K562 (cell line): ENCODE data around the gene MAD1L1. TPM values are rescaled to one million over a fixed set of nuclear protein-coding genes. Genes with fewer than 3 reads are reported as not detected.

Experiments used
- ATAC-seq: fragments of 200-7000 bp; cut with Tn5 transposase; 3 replicates; pipeline ENCODE4 v1.9.1; 2020; ENCODE audit warnings: moderate library complexity
- BruUV-seq: library from RNA; stranded (reverse); fragments of 400-500 nt; replicated peaks from 2 replicates; lab custom pipeline; 2021; lab: Mats Ljungman, UMichigan
- CTCF ChIA-PET: fragments of 300-600 bp; formaldehyde crosslinking; extraction: SDS; loops from one replicate; lab custom pipeline; 2021; ENCODE audit warnings: low intra/inter-chr PET ratio; lab: Yijun Ruan, JAX
- POLR2A ChIA-PET: fragments of 300-600, 350-650 bp; sonication (Branson Sonifier 250); formaldehyde crosslinking; extraction: SDS; loops from one replicate; lab custom pipeline; 2021; ENCODE audit warnings: antibody characterized with exemption, inconsistent platforms; lab: Yijun Ruan, JAX
- DNase-seq, 4 experiments: peaks; one replicate each; pipeline versions ENCODE4 v3.0.0 to v3.0.0-alpha.2; 2011 to 2018; ENCODE audit warnings: low spot score in 3 of 4, mixed read lengths in 3 of 4; ENCODE audit errors: extremely low read depth in 1 of 4
- FAIRE-seq: peaks from 2 replicates; lab custom pipeline; 2011; peaks lifted over from hg19 to GRCh38; lab: Jason Lieb, UNC
- H2AFZ ChIP-seq: 2 replicates; pipeline ENCODE4 v1.6.0; 2011; ENCODE audit warnings: low read depth, low read length, control low read depth, inconsistent platforms
- H3K27ac ChIP-seq: fragments of 200-600 bp; 3 replicates; pipeline ENCODE4 v1.8.0; 2011; ENCODE audit warnings: low read depth, mild to moderate bottlenecking, control low read depth, inconsistent platforms, low read length, moderate library complexity, mixed read lengths; ENCODE audit errors: extremely low read depth
- H3K27me3 ChIP-seq, 2 experiments: fragments of 300-600 bp in 1 of 2; 2 replicates in 1 of 2; 3 replicates in 1 of 2; pipeline versions ENCODE4 v1.6.0 to v1.8.0; 2011; ENCODE audit warnings: inconsistent platforms in 2 of 2, low read length in 2 of 2, mild to moderate bottlenecking in 1 of 2, mixed read lengths in 1 of 2, moderate library complexity in 1 of 2; ENCODE audit not compliant: control insufficient read depth in 2 of 2, insufficient read depth in 2 of 2
- H3K36me3 ChIP-seq: fragments of 300-600 bp; 3 replicates; pipeline ENCODE4 v1.8.0; 2011; ENCODE audit warnings: mild to moderate bottlenecking, low read length, inconsistent platforms; ENCODE audit not compliant: control insufficient read depth, insufficient read depth
- H3K4me1 ChIP-seq, 2 experiments: fragments of 200-600 bp in 1 of 2; replicated peaks in 1 of 2; 2 replicates in 1 of 2; 3 replicates in 1 of 2; pipeline versions ENCODE4 v1.5.1 to v1.8.0; 2011; ENCODE audit warnings: inconsistent platforms in 2 of 2, low read length in 2 of 2, mild to moderate bottlenecking in 1 of 2, mixed read lengths in 1 of 2, moderate library complexity in 1 of 2; ENCODE audit not compliant: control insufficient read depth in 2 of 2, insufficient read depth in 2 of 2
- H3K4me2 ChIP-seq: 2 replicates; pipeline ENCODE4 v1.6.1; 2011; ENCODE audit warnings: low read length, control low read depth, inconsistent platforms, mixed read lengths; ENCODE audit not compliant: insufficient read depth
- H3K4me3 ChIP-seq: fragments of 200-600 bp; sonication (generic), shearing (Covaris generic); 2 replicates; pipeline ENCODE4 v1.5.1; 2016; ENCODE audit warnings: control low read depth, inconsistent platforms
- H3K79me2 ChIP-seq: fragments of 200-600 bp; 3 replicates; pipeline ENCODE4 v1.8.0; 2011; ENCODE audit warnings: low read length, inconsistent platforms; ENCODE audit not compliant: control insufficient read depth, insufficient read depth
- H3K9ac ChIP-seq, 2 experiments: 2 replicates each; pipeline versions ENCODE4 v1.6.0 to v1.6.1; 2011; ENCODE audit warnings: low read depth in 2 of 2, low read length in 2 of 2, control low read depth in 1 of 2, inconsistent platforms in 1 of 2, mild to moderate bottlenecking in 1 of 2, mixed read lengths in 1 of 2; ENCODE audit not compliant: insufficient read depth in 1 of 2
- H3K9me1 ChIP-seq: one replicate; pipeline ENCODE4 v1.6.0; 2011; ENCODE audit warnings: inconsistent platforms, mild to moderate bottlenecking, low read length, moderate library complexity; ENCODE audit not compliant: control insufficient read depth, insufficient read depth
- H3K9me3 ChIP-seq: replicated peaks from 2 replicates; pipeline ENCODE4 v1.5.1; 2011; ENCODE audit warnings: low read depth, low read length, inconsistent platforms; ENCODE audit not compliant: control insufficient read depth, insufficient read depth
- H4K20me1 ChIP-seq: replicated peaks from 2 replicates; pipeline ENCODE4 v1.6.1; 2011; ENCODE audit warnings: low read length, inconsistent platforms, mixed read lengths; ENCODE audit not compliant: control insufficient read depth, insufficient read depth
- ARID1B ChIP-seq: fragments of 450-650 bp; IDR thresholded peaks from 2 replicates; pipeline ENCODE4 v1.6.1; 2016; ENCODE audit warnings: antibody characterized with exemption, mild to moderate bottlenecking, inconsistent platforms
- GABPB2 ChIP-seq: fragments of 250-450 bp; sonication (Bioruptor Pico); conservative IDR thresholded peaks from 2 replicates; pipeline ENCODE4 v1.5.1; 2021; ENCODE audit warnings: mild to moderate bottlenecking
- GATAD2A ChIP-seq: fragments of 450-650 bp; IDR thresholded peaks from 2 replicates; pipeline ENCODE4 v1.6.1; 2017
- IFI16 ChIP-seq: fragments of 250-450 bp; sonication (Bioruptor Pico); IDR thresholded peaks from 2 replicates; pipeline ENCODE4 v2.1.2; 2022; ENCODE audit warnings: mild to moderate bottlenecking, inconsistent platforms
- MCM3 ChIP-seq: fragments of 450-650 bp; IDR thresholded peaks from 2 replicates; pipeline ENCODE4 v1.6.1; 2016
- NFE2 ChIP-seq: IDR thresholded peaks from 2 replicates; pipeline ENCODE4 v1.6.1; 2014; ENCODE audit warnings: antibody characterized with exemption, low read depth
- PCBP2 ChIP-seq: fragments of 200-400 bp; formaldehyde crosslinking; IDR thresholded peaks from 2 replicates; pipeline ENCODE4 v1.6.1; 2018; ENCODE audit warnings: low read length, low read depth, mild to moderate bottlenecking, moderate library complexity; ENCODE audit not compliant: poor library complexity, severe bottlenecking
- SIN3B ChIP-seq: fragments of 450-650 bp; IDR thresholded peaks from 2 replicates; pipeline ENCODE4 v1.6.1; 2017; ENCODE audit warnings: low read depth, mild to moderate bottlenecking, moderate library complexity
- SNIP1 ChIP-seq: fragments of 450-650 bp; IDR thresholded peaks from 2 replicates; pipeline ENCODE4 v1.7.1; 2017; ENCODE audit warnings: low read depth, mild to moderate bottlenecking
- TAL1 ChIP-seq: fragments of 450-650 bp; IDR thresholded peaks from 2 replicates; pipeline ENCODE4 v1.6.1; 2016; ENCODE audit warnings: mild to moderate bottlenecking
- TARDBP ChIP-seq: fragments of 450-650 bp; IDR thresholded peaks from 2 replicates; pipeline ENCODE4 v1.6.1; 2016
- U2AF1 ChIP-seq: fragments of 200-400 bp; formaldehyde crosslinking; optimal IDR thresholded peaks from 2 replicates; pipeline ENCODE3; 2017; ENCODE audit warnings: mild to moderate bottlenecking, low read depth, low read length, moderate library complexity
- WGBS: fragments of 100-300 bp; shearing (Covaris generic); methylation state at CpG from one replicate; pipeline ENCODE4 v1.1.6; 2016; ENCODE audit warnings: low coverage, mixed read lengths; ENCODE audit not compliant: insufficient coverage; ENCODE audit errors: missing lambda C conversion rate; 5-methylcytosine and 5-hydroxymethylcytosine counted together
- in situ Hi-C: fragments of 300-500 bp; cut with MboI; formaldehyde crosslinking; loops from 4 replicates; pipeline ENCODE4 v1.15.0; 2018; ENCODE audit warnings: inconsistent platforms, mixed read lengths
- intact Hi-C: fragments of 100-400 bp; cut with micrococcal nuclease; formaldehyde crosslinking; loops from 2 replicates; pipeline ENCODE4 v1.14.2; 2022
- polyA plus RNA-seq, 8 experiments: library from polyadenylated mRNA; depleted of rRNA in 4 of 8; stranded (reverse) in 5 of 8; unstranded in 3 of 8; fragments of >200 nt; fragmentation: Nextera tagmentation in 2 of 8; fragmentation: Illumina TruSeq in 1 of 8; extraction: Ambion mirVana in 2 of 8; extraction: Trizol in 1 of 8; gene quantifications; 2 replicates each; pipeline versions ENCODE4 v1.2.1 to v1.2.3, GENCODE V29; 2011 to 2014; ENCODE audit warnings: inconsistent platforms in 1 of 8, missing spikeins in 1 of 8
- total RNA-seq, 7 experiments: library from RNA; depleted of rRNA in 6 of 7; stranded (reverse); fragments of >200 nt in 6 of 7; fragmentation: Illumina TruSeq in 2 of 7; extraction: Trizol in 2 of 7; gene quantifications; 2 replicates each; pipeline versions ENCODE4 v1.2.1 to v1.2.3, GENCODE V29; 2011 to 2021; ENCODE audit warnings: low replicate concordance in 1 of 7
- TF ChIP-seq, protein P1 (sequence below): sonication (generic); formaldehyde crosslinking; IDR thresholded peaks from 2 replicates; pipeline ENCODE4 v1.8.0; 2022; ENCODE audit warnings: mild to moderate bottlenecking, missing genetic modification reagents
- TF ChIP-seq, protein P2 (sequence below), 2 experiments: IDR thresholded peaks; 2 replicates each; pipeline ENCODE4 v1.6.1; 2012; ENCODE audit warnings: improper control_type of control experiment in 2 of 2, low read depth in 2 of 2, low read length in 2 of 2, borderline replicate concordance in 1 of 2

Gene MAD1L1
- total and polyA plus RNA-seq, 9 of the 15 experiments (the other 6 are each of a cell fraction or from before 2014, with no cell fraction given): 1.7 to 89.7 (median 18.0) TPM

DNA sequence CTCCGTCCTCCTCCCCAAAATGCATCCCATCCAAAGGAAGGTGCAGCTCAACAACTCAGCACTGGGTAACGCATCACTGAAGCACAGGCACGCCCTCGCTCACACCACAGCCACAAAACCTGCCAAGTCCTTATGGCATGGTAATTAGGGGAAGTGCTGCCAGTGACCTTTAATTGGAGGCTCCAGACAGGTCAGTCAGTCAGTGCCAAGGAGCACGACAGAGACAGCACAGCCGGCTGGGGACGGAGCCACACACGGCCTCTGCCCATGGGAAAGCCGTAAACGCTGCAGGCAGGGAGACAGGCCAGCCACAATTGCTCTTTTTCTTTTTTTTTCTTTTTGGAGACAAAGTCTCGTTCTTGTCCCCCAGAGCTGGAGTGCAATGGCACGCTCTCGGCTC lies 146.5 kb downstream of the MAD1L1 start:
- FAIRE-seq: no peak
- DNase-seq: no peak
- Histone ChIP-seq H3K79me2 (no peaks in the 10 kb centered on the region), H3K4me2 (no peak overlapping the region), H3K27ac (no peak overlapping the region), H4K20me1 (0 out of 2 replicates have a peak, but pooled peaks cover 3% of the 10 kb centered on the region), H2AFZ (no peak overlapping the region), H3K4me1 (peaks cover 0 to 43% of the 10 kb centered on the region in 2 experiments; a peak in 2 of 5 replicates), H3K27me3 (no peaks in the 10 kb centered on the region), H3K4me3 (no peak overlapping the region), H3K9me3 (no peaks in the 10 kb centered on the region), H3K36me3 (peaks cover 4% of the 10 kb centered on the region; the same call in 2 of the 3 replicates), H3K9me1 (peaks cover 3% of the 10 kb centered on the region), H3K9ac (no peak overlapping the region; a peak in 1 of 4 replicates)
- ChIA-PET POLR2A (interaction anchor here (0.5 to 0.7 kb wide), 2 partner anchors 13 to 384 kb away, joined by 3 read pairs; no protein-coding TSS in a partner anchor), CTCF (no interaction called here)
- in situ Hi-C loops (no loop called here), intact Hi-C loops (no loop called here)
- BruUV-seq: no TSS peak
- ATAC-seq: no peak
- 97% methylated on average over 12 of the region's 13 CpGs for WGBS
- TF ChIP-seq NFE2: no peak
- TF ChIP-seq, all 486 proteins: peak for 0

DNA sequence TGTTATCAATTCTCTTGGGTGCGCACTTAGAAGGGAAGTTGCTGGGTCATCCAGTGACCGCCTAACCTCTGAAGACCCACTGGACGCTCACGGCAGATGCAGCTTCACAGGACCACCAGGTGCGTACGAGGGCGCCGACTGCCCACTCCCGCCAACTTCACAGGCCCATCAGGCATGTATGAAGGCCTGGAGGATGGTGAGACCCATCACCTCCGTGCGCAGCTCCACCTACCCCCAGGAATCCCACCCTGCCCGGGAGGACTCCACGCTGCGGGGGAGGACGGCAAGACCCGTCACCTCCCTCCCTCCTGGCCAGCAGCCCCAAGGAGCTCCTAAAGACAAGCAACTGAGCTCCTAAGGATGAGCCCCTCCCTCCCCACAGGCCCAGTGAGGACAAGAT lies 146.9 kb downstream of the MAD1L1 start:
- H3K4me3 ChIP-seq: no peak overlapping the region
- no peaks in the 10 kb centered on the region for H3K9me3 ChIP-seq
- BruUV-seq: no TSS peak
- intact Hi-C loops: no loop called here
- H3K9ac ChIP-seq: no peak overlapping the region
- ATAC-seq: no peak
- no peaks in the 10 kb centered on the region for H3K79me2 ChIP-seq
- H3K36me3 ChIP-seq: peaks cover 4% of the 10 kb centered on the region; the same call in 2 of the 3 replicates
- CTCF ChIA-PET: no interaction called here
- H4K20me1 ChIP-seq: 0 out of 2 replicates have a peak, but pooled peaks cover 3% of the 10 kb centered on the region
- DNase-seq: no peak
- POLR2A ChIA-PET: interaction anchor here (0.5 to 0.7 kb wide), 2 partner anchors 14 to 384 kb away, joined by 3 read pairs; no protein-coding TSS in a partner anchor
- no peak overlapping the region for H3K27ac ChIP-seq
- 92% methylated on average over 15 of the region's 16 CpGs for WGBS
- no peak overlapping the region for H3K4me2 ChIP-seq
- no peaks in the 10 kb centered on the region for H3K27me3 ChIP-seq
- H3K9me1 ChIP-seq: peaks cover 3% of the 10 kb centered on the region
- no peak for FAIRE-seq
- H3K4me1 ChIP-seq: peaks cover 0 to 47% of the 10 kb centered on the region in 2 experiments; a peak in 2 of 5 replicates
- H2AFZ ChIP-seq: no peak overlapping the region
- in situ Hi-C loops: no loop called here
- TF ChIP-seq, protein P1, sequence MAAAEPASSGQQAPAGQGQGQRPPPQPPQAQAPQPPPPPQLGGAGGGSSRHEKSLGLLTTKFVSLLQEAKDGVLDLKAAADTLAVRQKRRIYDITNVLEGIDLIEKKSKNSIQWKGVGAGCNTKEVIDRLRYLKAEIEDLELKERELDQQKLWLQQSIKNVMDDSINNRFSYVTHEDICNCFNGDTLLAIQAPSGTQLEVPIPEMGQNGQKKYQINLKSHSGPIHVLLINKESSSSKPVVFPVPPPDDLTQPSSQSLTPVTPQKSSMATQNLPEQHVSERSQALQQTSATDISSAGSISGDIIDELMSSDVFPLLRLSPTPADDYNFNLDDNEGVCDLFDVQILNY: no peak
- no peak for TF ChIP-seq TAL1
- TF ChIP-seq PCBP2: no peak
- TF ChIP-seq GABPB2 (CRISPR knock-in tag): no peak
- TF ChIP-seq U2AF1: no peak
- no peak for TF ChIP-seq GATAD2A
- TF ChIP-seq SIN3B: no peak
- TF ChIP-seq ARID1B: no peak
- TF ChIP-seq MCM3: no peak
- TF ChIP-seq, protein P2, sequence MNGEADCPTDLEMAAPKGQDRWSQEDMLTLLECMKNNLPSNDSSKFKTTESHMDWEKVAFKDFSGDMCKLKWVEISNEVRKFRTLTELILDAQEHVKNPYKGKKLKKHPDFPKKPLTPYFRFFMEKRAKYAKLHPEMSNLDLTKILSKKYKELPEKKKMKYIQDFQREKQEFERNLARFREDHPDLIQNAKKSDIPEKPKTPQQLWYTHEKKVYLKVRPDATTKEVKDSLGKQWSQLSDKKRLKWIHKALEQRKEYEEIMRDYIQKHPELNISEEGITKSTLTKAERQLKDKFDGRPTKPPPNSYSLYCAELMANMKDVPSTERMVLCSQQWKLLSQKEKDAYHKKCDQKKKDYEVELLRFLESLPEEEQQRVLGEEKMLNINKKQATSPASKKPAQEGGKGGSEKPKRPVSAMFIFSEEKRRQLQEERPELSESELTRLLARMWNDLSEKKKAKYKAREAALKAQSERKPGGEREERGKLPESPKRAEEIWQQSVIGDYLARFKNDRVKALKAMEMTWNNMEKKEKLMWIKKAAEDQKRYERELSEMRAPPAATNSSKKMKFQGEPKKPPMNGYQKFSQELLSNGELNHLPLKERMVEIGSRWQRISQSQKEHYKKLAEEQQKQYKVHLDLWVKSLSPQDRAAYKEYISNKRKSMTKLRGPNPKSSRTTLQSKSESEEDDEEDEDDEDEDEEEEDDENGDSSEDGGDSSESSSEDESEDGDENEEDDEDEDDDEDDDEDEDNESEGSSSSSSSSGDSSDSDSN (IDR thresholded peaks at IDR 0.05; ENCODE audit: borderline replicate concordance in 1 of 2, low read depth in 2 of 2, low read length in 2 of 2): no peak
- TF ChIP-seq IFI16 (CRISPR knock-in tag): no peak
- TF ChIP-seq SNIP1: no peak
- TF ChIP-seq TARDBP: no peak
